PFSK-1 (cell line): ENCODE measurements around the gene PCID2.

ENCODE experiments used
- FOXP2 ChIP-seq: optimal IDR thresholded peaks from 2 replicates; pipeline ENCODE3; 2011; ENCODE audit warnings: borderline replicate concordance, control low read depth, inconsistent platforms; ENCODE audit not compliant: insufficient read depth; ENCODE audit errors: extremely low read length, extremely low read depth
- POLR2AphosphoS5 ChIP-seq: IDR thresholded peaks from 2 replicates; pipeline ENCODE4 v1.6.1; 2012; ENCODE audit warnings: low read depth, mild to moderate bottlenecking, control low read depth, low read length, moderate library complexity
- REST ChIP-seq, 2 experiments: IDR thresholded peaks; 2 replicates each; pipeline versions ENCODE4 v1.6.1 to v1.8.0; 2011 to 2012; ENCODE audit warnings: low read depth in 2 of 2, low read length in 2 of 2, control low read depth in 1 of 2, inconsistent platforms in 1 of 2, mild to moderate bottlenecking in 1 of 2, moderate library complexity in 1 of 2; ENCODE audit not compliant: insufficient read depth in 1 of 2
- SIN3A ChIP-seq: IDR thresholded peaks from 2 replicates; pipeline ENCODE4 v1.6.1; 2012; ENCODE audit warnings: mild to moderate bottlenecking, low read length, moderate library complexity, borderline replicate concordance; ENCODE audit not compliant: insufficient read depth
- TAF1 ChIP-seq: IDR thresholded peaks from 2 replicates; pipeline ENCODE4 v1.6.1; 2012; ENCODE audit warnings: low read length, control low read depth, borderline replicate concordance; ENCODE audit not compliant: insufficient read depth

DNA sequence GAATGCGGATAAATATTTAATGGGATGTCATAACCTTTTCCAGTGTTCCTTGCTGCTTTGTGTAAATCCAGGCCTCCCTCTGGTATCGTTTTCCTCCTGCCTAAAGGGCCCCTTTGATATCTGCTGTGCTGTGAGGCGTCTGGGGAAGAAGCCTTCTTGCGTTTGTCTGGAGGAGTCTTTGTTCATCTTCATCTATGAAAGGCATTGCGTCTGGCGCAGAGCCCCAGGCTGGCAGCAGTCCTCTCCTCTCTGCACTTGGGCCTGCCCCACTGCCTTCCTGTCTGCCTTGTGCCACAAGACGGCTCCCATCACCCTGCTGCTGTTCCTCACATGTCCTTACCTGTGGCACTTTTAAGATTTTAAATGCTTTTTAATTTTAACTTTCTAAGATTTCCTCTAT is 40.3 kb downstream of the PCID2 start:
- no peak for TF ChIP-seq POLR2AphosphoS5
- no peak for TF ChIP-seq TAF1
- TF ChIP-seq SIN3A, result no peak
- TF ChIP-seq REST (IDR thresholded peaks at IDR 0.05; ENCODE audit: insufficient read depth in 1 of 2, low read depth in 2 of 2, low read length in 2 of 2), result no peak
- no peak for TF ChIP-seq FOXP2
